M059J (cell line): Measurements from ENCODE around the gene PACS2. TPM values are rescaled to one million over a fixed set of nuclear protein-coding genes. Genes with fewer than 3 reads are reported as not detected.

ENCODE experiments used
- DNase-seq: peaks from one replicate; pipeline ENCODE4 v3.0.0-alpha.2; 2012; ENCODE audit warnings: low read depth
- total RNA-seq: library from RNA; depleted of rRNA; stranded (reverse); fragments of >200 nt; shearing (Covaris generic); gene quantifications from 2 replicates; pipeline ENCODE4 v1.2.3, GENCODE V29; 2014

The PACS2 gene
- total RNA-seq, 1 experiment from 2014 or later: 24.7 TPM

- DNase-seq: no peak
Observed at GRCh38 chr14:105367116-105368031, 52.8 kb downstream of the PACS2 start.

- no peak for DNase-seq
Observed at GRCh38 chr14:105368032-105368417, 53.5 kb downstream of the PACS2 start.

- no peak for DNase-seq
Observed at GRCh38 chr14:105368426-105368825, 53.9 kb downstream of the PACS2 start.

GRCh38 chr14:105368910-105369652 lies 54.5 kb downstream of the PACS2 start:
- DNase-seq: no peak

GRCh38 chr14:105369653-105370040 lies 55.1 kb downstream of the PACS2 start:
- DNase-seq: no peak

GRCh38 chr14:105374389-105374788 lies 59.8 kb downstream of the PACS2 start:
- DNase-seq: no peak

GRCh38 chr14:105375635-105376057 lies 61.1 kb downstream of the PACS2 start:
- no peak for DNase-seq

- DNase-seq: no peak
Observed at GRCh38 chr14:105376521-105377440, 62.2 kb downstream of the PACS2 start.

GRCh38 chr14:105377555-105378182 lies 63.1 kb downstream of the PACS2 start:
- DNase-seq: no peak

- DNase-seq: no peak
Observed at GRCh38 chr14:105378199-105378598, 63.7 kb downstream of the PACS2 start.

- DNase-seq: no peak
Observed at GRCh38 chr14:105378873-105379685, 64.5 kb downstream of the PACS2 start.

- no peak for DNase-seq
Observed at GRCh38 chr14:105379946-105380345, 65.4 kb downstream of the PACS2 start.

GRCh38 chr14:105380756-105381155 lies 66.2 kb downstream of the PACS2 start:
- no peak for DNase-seq

- DNase-seq: no peak
Observed at GRCh38 chr14:105381446-105382342, 67.1 kb downstream of the PACS2 start.

GRCh38 chr14:105382343-105383082 lies 68.0 kb downstream of the PACS2 start:
- DNase-seq: no peak

- no peak for DNase-seq
Observed at GRCh38 chr14:105383083-105383730, 68.7 kb downstream of the PACS2 start.

- no peak for DNase-seq
Observed at GRCh38 chr14:105384041-105384557, 69.6 kb downstream of the PACS2 start.
